ENCODE results near the gene ATP9B. TPM values are rescaled to one million over a fixed set of nuclear protein-coding genes. Genes with fewer than 3 reads are reported as not detected.

The ATP9B gene
- total RNA-seq, 1 donor from 2014 or later, result 27.3 TPM

DNA sequence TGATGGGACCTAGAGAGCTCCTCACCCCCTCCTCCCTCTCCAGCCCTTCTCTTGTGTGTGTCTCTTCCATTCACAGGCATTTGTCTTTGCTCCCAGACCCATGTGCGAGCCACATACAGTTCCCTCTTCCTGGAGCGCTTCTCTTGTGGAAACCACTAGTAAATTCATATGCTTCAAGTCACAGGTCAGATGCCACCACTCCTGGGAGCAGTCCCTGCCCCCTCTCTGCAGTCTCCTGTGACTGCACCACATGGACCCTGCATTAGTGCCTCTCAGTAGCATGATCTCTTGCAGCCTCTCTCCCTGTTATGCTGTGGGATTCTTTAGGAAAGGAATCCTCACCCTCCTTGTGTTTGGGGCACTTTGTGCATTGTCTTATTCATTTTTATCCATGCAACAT lies 230.1 kb downstream of the ATP9B start:
- Mint-ChIP-seq H3K4me3 (ENCODE audit: unreplicated experiment) (no peak overlapping the region), H3K9me3 (ENCODE audit: unreplicated experiment) (no peaks in the 10 kb centered on the region), H3K36me3 (ENCODE audit: unreplicated experiment) (peaks cover 8% of the 10 kb centered on the region), H3K27me3 (ENCODE audit: unreplicated experiment) (no peaks in the 10 kb centered on the region), H3K27ac (ENCODE audit: unreplicated experiment) (no peak overlapping the region), H3K4me1 (ENCODE audit: unreplicated experiment) (no peaks in the 10 kb centered on the region)
- TF ChIP-seq, protein P1, sequence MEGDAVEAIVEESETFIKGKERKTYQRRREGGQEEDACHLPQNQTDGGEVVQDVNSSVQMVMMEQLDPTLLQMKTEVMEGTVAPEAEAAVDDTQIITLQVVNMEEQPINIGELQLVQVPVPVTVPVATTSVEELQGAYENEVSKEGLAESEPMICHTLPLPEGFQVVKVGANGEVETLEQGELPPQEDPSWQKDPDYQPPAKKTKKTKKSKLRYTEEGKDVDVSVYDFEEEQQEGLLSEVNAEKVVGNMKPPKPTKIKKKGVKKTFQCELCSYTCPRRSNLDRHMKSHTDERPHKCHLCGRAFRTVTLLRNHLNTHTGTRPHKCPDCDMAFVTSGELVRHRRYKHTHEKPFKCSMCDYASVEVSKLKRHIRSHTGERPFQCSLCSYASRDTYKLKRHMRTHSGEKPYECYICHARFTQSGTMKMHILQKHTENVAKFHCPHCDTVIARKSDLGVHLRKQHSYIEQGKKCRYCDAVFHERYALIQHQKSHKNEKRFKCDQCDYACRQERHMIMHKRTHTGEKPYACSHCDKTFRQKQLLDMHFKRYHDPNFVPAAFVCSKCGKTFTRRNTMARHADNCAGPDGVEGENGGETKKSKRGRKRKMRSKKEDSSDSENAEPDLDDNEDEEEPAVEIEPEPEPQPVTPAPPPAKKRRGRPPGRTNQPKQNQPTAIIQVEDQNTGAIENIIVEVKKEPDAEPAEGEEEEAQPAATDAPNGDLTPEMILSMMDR (IDR thresholded peaks at IDR 0.05), result no peak
- no peak for DNase-seq (ENCODE audit: extremely low spot score, unreplicated experiment)

DNA sequence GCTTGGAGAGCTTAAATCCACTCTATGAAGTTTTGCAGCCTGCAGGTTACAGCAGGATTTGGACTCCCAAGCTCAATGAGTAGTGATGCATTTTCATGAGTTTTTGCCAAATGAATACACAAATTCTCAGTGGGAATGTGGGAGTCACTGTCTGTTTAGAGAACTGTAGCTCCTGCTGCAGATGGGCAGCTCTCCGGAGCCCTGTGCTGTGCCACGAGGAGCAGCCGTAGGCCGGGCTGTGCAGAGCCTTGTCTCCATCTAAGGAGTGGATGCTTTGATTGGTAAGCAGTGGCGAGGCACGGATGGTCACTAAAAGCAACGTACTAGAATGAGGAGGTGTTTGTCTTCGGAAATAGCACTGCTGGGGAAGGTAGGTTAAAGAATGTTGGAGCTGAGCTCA lies 230.5 kb downstream of the ATP9B start:
- H3K36me3 Mint-ChIP-seq (ENCODE audit: unreplicated experiment), result peaks cover 8% of the 10 kb centered on the region
- H3K4me1 Mint-ChIP-seq (ENCODE audit: unreplicated experiment), result no peaks in the 10 kb centered on the region
- TF ChIP-seq, protein P1 (IDR thresholded peaks at IDR 0.05), result no peak
- no peaks in the 10 kb centered on the region for H3K27me3 Mint-ChIP-seq (ENCODE audit: unreplicated experiment)
- no peaks in the 10 kb centered on the region for H3K9me3 Mint-ChIP-seq (ENCODE audit: unreplicated experiment)
- H3K4me3 Mint-ChIP-seq (ENCODE audit: unreplicated experiment), result no peak overlapping the region
- DNase-seq (ENCODE audit: extremely low spot score, unreplicated experiment), result no peak
- H3K27ac Mint-ChIP-seq (ENCODE audit: unreplicated experiment), result no peak overlapping the region

DNA sequence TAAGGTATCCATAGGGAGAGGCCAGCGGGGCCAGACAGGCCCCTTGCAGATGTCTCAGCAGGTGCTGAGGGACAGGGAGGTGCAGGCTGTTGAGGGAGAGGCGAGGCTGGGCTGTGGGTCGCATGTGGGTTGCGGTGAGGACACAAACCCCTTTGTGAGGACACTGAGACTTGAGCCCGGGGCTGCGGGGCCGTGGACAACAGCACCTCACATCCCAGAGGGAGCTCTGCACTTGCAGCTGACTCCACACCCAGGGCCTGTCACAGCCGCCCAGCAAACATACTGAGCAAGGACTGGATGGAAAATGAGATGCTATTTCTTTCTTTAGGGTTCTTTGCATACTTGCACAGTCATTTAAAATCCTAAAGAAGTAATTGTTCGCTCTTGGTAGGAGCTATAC lies 231.2 kb downstream of the ATP9B start:
- H3K4me3 Mint-ChIP-seq (ENCODE audit: unreplicated experiment), result no peak overlapping the region
- peaks cover 10% of the 10 kb centered on the region for H3K36me3 Mint-ChIP-seq (ENCODE audit: unreplicated experiment)
- no peak for DNase-seq (ENCODE audit: extremely low spot score, unreplicated experiment)
- no peaks in the 10 kb centered on the region for H3K27me3 Mint-ChIP-seq (ENCODE audit: unreplicated experiment)
- no peaks in the 10 kb centered on the region for H3K9me3 Mint-ChIP-seq (ENCODE audit: unreplicated experiment)
- no peaks in the 10 kb centered on the region for H3K4me1 Mint-ChIP-seq (ENCODE audit: unreplicated experiment)
- TF ChIP-seq, protein P1 (IDR thresholded peaks at IDR 0.05), result no peak
- no peak overlapping the region for H3K27ac Mint-ChIP-seq (ENCODE audit: unreplicated experiment)

DNA sequence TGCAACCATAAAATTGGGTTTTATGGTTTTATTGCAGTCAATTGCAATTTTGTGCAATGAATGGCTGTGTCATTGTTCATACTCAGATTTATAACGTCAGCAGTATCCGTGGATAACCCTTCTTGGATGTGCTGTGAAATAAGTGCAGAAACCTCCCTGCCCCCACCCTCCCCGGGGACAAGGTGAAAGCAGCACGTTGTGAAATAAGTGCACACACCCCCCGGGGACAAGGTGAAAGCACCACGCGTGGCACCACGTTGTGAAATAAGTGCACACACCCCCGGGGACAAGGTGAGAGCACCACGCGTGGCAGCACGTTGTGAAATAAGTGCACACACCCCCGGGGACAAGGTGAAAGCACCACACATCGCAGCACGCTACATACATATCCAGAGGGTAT lies 232.9 kb downstream of the ATP9B start:
- TF ChIP-seq, protein P1 (IDR thresholded peaks at IDR 0.05), result no peak
- Mint-ChIP-seq H3K27me3 (ENCODE audit: unreplicated experiment) (no peaks in the 10 kb centered on the region), H3K4me1 (ENCODE audit: unreplicated experiment) (no peaks in the 10 kb centered on the region), H3K9me3 (ENCODE audit: unreplicated experiment) (no peaks in the 10 kb centered on the region), H3K27ac (ENCODE audit: unreplicated experiment) (no peak overlapping the region), H3K4me3 (ENCODE audit: unreplicated experiment) (no peak overlapping the region), H3K36me3 (ENCODE audit: unreplicated experiment) (peaks cover 13% of the 10 kb centered on the region)
- no peak for DNase-seq (ENCODE audit: extremely low spot score, unreplicated experiment)

DNA sequence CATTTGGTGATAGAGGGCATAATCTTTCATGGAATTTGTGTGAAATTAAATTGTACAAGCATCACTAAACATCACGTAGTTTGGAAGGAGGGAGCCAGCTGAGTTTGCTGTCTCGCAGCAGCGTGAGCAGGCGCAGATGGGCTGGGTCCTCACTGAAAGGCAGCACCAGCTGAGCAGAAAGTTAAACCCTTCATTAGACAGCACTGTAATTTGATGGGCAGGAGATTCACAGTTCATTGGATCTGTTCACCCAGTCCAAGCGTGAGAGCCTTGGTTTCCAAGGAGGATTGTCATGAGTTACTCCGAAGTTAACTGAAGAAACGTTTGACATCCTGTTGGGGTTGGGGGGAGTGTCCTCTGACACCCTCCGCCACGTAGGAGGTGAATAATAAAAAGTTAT lies 236.7 kb downstream of the ATP9B start:
- Mint-ChIP-seq H3K27me3 (ENCODE audit: unreplicated experiment) (no peaks in the 10 kb centered on the region), H3K4me3 (ENCODE audit: unreplicated experiment) (no peak overlapping the region), H3K36me3 (ENCODE audit: unreplicated experiment) (peaks cover 12% of the 10 kb centered on the region), H3K27ac (ENCODE audit: unreplicated experiment) (no peak overlapping the region), H3K9me3 (ENCODE audit: unreplicated experiment) (no peaks in the 10 kb centered on the region), H3K4me1 (ENCODE audit: unreplicated experiment) (peaks cover 7% of the 10 kb centered on the region)
- DNase-seq (ENCODE audit: extremely low spot score, unreplicated experiment), result no peak
- TF ChIP-seq, protein P1 (IDR thresholded peaks at IDR 0.05), result no peak
